ENCODE measurements around the gene ABHD17C.
"Not testable (repeated sequence)": the region's sequence is repeated elsewhere in the genome, so short reads cannot be mapped to it uniquely, and the experiment has no call there.

ABHD17C gene

DNA sequence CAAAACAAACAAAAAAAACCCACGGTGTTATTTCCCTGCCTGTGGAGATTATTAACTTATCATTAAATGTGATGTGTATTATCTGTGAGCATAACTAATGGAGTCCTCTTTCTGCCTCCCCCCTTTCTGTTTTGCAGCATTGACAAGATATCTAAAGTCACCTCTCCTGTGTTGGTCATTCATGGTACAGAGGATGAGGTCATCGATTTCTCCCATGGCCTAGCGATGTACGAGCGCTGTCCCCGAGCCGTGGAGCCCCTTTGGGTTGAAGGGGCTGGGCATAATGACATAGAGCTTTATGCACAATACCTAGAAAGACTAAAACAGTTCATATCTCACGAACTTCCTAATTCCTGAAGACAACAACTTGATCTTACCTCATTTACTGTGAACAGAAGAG lies 58.9 kb downstream of the ABHD17C start:
- no peak overlapping the region for H3K27ac ChIP-seq
- H3K4me3 ChIP-seq, result no peak overlapping the region

DNA sequence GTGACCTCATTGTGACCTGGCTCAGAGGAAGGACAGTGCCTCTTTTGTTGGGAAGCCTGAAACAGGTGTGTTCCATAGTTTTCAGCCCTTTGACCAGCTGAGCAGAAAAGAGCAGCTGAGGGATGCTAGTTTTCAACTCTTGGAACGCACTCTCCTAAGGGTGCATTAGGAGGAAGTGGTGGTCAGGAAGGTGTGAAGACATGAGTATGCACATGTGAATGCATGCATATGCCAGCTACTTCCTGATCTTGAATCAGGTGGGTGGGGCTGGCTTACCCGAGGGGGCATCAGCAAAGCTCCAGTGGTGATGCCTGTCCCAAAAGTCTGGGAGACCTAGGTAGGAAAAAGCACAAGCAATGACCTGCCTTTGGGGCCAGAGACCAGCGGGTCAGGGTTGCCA lies 60.8 kb downstream of the ABHD17C start:
- no peak overlapping the region for H3K4me3 ChIP-seq
- no peak overlapping the region for H3K27ac ChIP-seq

DNA sequence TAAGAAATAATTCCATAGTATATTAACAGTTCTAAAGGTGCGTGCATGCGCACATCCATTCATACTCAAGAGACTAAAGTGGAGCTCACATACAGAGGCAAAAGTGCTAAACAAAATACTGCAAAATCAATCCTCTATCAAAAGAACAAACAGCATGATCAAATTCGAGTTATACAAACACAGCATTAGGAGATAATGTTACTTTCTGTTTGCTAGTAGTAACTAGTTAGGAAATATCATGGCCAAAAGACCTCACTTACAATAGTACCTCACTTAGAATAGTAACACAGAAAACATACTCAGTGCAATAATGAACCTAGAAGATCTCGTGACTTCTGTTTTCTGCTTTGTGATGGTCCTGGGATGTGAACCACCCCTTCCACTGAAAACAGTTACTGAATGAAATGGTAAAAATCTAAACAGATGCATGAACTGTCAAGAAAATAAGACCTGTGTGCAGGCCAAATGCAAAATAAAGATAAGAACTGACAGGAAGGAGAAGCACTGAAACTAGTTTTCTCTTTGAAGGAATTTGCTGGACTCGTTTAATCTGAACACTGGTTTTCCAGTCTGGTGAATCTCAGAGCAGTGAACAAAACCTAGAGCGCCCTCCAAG lies 63.1 kb downstream of the ABHD17C start:
- no peak overlapping the region for H3K27ac ChIP-seq
- H3K4me3 ChIP-seq, result no peak overlapping the region

DNA sequence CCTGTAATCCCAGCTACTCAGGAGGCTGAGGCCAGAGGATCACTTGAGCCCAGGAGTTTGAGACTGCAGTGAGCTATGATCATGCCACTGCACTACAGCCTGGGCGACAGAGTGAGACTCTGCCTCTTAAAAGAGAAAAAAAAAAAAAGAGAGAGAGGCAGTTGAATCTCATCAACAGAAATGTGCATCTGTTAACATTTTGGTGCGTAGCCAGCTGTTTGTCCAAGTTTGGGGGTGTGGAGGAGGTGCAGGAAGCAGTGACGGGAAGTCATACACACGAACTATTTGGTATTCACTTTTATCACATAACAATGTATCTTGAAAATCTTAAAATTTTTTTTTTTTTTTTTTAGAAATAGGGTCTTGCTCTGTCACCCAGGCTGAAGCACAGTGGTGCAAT lies 65.8 kb downstream of the ABHD17C start:
- Histone ChIP-seq H3K27ac (no peak overlapping the region), H3K4me3 (no peak overlapping the region)

DNA sequence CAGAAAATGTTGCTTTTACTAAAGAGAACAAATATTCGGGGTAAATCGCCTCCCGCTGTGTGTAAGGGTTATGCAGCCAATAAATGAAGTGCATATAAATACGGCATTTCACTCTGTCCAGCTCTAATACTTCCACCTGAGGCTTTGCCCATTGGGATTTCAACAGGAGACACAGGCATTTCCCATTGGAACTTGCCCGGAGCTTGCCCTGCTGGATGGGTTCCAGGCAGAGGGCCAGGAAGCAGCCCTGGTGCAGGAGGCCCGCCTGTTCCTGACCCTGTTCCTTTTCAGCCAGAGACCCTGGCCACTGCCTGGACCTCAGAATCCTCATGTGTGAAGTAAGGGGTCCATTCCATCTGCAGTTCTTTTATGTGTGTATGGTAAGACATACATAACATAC lies 66.6 kb downstream of the ABHD17C start:
- Histone ChIP-seq H3K27ac (no peak overlapping the region), H3K4me3 (no peak overlapping the region)

DNA sequence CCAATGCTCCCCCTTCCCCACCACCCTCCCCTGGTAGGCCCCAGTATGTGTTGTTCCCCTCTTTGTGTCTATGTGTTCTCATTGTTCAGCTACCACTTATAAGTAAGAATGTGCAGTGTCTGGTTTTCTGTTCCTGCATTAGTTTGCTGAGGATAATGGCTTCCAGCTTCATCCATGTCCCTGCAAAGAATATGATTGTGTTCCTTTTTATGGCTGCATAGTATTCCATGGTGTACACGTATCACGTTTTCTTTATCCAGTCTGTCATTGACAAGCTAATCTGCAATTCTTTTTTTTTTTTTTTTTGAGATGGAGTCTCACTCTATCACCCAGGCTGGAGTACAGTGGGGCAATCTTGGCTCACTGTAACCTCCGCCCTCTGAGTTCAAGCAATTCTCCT lies 68.1 kb downstream of the ABHD17C start:
- H3K4me3 ChIP-seq, H3K27ac ChIP-seq: not testable (repeated sequence)

DNA sequence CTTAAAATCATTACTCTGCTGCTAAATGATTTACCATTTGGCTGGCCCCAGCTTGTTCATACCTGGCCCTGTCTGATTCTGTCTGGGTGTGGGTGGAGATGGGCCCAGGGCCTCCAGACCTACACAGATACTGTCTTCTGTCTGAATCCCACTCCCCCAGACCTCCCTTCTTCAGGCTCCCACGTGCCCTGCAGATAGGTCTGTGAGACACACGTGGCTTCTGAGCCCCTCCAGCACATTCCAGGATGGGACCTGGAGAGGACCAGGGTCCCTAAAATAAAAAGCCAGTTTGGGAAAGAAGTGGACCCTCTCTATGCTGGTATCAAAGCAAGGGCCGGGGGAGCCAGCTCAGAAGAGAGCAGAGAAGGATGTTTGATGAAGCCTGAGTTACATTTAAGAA lies 69.4 kb downstream of the ABHD17C start:
- Histone ChIP-seq H3K4me3 (no peak overlapping the region), H3K27ac (no peak overlapping the region)

DNA sequence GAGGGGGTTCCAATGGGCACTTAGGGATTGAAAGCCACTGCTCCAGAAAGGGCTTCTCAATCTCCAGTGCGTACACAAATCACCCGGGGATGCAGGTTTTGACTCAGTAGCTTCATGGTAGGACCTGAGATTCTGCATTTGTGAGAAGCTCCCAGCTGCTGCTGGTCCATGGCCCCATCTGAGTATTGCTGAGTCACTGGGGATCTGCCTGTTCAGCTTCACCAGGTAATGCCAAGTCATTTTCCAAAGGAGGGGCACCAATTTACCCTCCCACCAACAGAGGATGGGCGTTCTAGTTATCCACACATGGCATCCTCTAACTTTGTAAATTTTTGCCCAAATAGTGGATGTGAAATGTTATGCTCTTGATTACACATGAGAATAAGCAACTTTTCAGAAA lies 71.2 kb downstream of the ABHD17C start:
- no peak overlapping the region for H3K4me3 ChIP-seq
- no peak overlapping the region for H3K27ac ChIP-seq

DNA sequence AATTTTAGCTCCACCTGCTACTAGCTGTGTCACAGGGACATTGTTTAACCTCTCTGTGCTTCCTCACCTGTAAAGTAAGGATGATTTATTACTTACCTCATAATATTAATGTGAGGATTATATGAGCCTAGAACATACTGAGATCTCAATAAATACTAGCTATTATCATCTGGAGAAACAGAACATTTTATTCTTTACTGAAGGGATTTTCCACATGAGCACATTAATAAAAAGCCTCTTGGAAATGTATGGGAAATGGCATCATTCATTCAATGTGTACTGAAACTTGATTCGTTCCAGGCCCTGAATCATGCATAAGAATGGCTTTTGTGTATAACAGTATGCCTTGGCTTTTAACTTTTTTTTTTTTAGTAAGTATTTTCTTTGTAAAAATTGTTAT lies 73.0 kb downstream of the ABHD17C start:
- Histone ChIP-seq H3K4me3 (no peak overlapping the region), H3K27ac (no peak overlapping the region)

DNA sequence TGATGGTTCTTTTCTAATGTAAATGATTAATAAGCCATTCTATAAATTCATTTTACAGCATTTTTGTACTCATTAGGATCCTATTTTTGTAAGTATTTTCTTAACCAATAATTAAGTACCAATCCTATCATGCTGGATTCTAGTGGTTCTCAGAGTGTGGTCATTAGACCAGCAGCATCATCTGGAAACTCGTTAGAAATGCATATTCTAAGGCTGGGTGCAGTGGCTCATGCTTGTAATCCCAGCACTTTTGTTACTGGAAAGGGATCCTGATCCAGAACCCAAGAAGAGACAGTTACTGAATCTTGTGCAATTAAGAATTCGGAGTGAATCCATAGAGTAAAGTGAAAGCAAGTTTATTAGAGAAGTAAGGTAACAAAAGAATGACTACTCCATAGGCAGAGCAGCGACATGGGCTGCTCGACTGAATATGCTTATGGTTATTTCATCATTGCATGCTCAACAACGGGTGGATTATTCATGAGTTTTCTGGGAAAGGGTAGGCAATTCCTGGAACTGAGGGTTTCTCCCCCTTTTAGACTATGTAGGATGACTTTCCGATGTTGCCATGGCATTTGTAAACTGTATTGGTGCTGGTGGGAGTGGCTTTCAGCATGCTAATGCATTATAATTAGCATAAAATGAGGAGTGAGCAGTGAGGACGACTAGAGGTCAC lies 74.2 kb downstream of the ABHD17C start:
- Histone ChIP-seq H3K27ac (no peak overlapping the region), H3K4me3 (no peak overlapping the region)

DNA sequence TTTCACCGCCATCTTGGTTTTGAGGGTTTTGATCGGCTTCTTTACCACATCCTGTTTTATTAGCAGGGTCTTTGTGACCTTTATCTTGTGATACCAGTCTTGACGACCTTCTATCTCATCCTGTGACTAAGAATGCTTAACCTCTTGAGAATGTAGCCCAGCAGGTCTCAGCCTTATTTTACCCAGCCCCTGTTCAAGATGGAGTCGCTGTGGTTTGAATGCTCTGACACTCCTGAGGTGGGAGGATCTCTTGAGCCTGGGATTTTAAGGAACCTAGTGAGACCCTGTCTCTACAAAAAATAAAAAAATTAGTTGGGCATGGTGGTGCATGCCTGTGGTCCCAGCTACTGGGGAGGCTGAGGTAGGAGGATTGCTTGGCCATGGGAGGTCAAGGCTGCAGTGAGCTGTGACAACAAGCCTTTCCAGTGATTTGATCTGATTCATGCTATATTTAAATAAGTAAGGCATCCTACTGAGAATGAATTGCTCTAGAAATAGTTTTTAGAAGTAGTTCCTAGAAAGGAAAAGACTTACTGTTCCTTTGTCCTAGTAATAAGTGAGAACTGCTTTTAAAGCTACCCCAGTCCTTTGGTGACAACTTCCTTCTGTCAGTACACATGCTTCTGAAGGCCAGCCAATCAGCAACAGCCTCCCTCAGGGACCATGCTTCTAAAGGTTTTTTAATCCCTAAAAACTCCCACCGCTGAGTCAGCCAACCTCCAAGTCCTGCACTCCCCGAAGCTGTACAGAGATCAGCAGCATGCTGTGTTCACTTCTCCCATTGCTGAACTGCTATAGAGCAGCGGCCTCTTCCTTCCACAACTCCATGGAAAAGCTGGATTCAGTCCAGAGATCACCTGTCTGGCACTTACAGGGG lies 75.0 kb downstream of the ABHD17C start:
- Histone ChIP-seq H3K27ac (no peak overlapping the region), H3K4me3 (no peak overlapping the region)

DNA sequence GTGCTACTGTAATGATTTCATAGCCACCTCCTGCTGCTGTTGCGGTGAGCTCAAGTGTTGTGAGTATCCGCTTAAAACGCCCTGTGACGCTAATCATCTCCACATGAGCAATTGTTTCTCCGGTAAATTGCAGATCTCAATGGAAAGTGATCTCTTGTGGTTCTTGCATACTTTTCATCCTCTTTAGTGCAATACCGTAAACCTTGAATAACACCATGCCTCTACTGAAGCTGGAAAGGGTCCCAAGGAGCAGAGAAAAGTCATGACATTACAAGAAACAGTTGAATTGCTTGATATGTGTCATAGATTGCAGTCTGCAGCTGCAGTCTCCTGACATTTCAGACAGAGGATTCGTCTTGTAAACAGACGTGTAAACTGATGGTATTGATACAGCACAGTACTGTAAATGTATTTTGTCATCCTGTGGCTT lies 78.0 kb downstream of the ABHD17C start:
- H3K4me3 ChIP-seq, result no peak overlapping the region
- H3K27ac ChIP-seq, result no peak overlapping the region

DNA sequence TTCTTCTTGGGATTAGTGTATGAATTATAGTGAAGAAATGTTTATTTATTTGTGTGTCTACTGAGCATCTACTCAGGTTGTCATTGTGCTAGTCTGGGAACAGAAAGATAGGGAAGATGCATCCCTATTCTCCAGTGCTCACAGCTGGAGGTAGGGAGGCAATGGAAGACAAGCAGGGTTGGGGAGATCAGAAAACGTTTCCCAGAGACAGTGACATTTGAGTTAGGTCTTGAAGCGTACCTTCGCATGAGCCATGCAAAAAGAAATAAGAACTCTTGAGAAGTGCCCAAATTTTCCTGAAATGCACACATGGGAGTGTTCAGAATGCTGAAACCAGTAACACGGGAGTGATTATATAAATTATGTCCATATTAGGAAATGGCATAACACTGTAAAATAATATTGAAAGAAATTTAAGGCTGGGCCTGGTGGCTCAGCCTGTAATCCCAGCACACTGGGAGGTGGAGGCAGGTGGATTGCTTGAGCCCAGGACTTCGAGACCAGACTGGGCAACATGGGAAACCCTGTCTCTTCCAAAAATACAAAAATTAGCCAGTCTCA lies 78.8 kb downstream of the ABHD17C start:
- H3K4me3 ChIP-seq, result no peak overlapping the region
- H3K27ac ChIP-seq, result no peak overlapping the region

DNA sequence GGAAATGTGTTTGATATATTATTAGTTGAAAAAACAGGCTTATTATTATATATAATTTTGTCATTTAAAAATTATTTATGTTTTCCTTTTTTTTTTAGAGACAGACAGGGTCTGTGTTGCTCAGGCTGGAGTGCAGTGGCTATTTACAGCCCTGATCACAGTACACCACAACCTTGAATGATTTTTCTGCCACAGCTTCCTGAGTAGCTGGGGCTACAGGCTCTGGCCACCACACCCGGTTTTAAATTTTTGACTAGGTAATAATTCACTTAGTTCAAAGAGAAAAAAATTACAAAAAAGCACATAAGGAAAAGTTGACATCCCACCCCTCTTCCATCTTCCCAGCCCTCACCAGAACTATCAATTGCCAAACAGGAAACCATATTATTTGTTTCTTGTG lies 79.4 kb downstream of the ABHD17C start:
- no peak overlapping the region for H3K4me3 ChIP-seq
- no peak overlapping the region for H3K27ac ChIP-seq

DNA sequence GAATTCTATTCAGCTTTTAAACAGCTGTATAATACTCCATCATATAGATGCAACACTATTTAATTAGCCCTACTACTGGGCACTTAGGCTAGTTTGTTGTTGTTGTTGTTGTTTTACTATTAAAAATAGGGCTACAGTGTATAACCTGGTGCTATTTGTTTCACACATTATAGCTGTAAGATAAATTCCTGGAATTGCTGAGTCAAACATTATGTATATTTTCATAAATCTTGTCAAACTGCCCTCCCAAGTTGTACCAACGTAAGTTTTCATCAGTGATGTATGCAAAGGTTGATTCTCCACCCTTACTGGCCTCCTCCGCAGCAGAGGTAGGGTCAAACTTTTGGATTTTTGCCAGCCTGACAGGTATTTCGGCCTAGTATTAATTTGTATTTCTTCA lies 80.2 kb downstream of the ABHD17C start:
- H3K4me3 ChIP-seq, result no peak overlapping the region
- no peak overlapping the region for H3K27ac ChIP-seq

DNA sequence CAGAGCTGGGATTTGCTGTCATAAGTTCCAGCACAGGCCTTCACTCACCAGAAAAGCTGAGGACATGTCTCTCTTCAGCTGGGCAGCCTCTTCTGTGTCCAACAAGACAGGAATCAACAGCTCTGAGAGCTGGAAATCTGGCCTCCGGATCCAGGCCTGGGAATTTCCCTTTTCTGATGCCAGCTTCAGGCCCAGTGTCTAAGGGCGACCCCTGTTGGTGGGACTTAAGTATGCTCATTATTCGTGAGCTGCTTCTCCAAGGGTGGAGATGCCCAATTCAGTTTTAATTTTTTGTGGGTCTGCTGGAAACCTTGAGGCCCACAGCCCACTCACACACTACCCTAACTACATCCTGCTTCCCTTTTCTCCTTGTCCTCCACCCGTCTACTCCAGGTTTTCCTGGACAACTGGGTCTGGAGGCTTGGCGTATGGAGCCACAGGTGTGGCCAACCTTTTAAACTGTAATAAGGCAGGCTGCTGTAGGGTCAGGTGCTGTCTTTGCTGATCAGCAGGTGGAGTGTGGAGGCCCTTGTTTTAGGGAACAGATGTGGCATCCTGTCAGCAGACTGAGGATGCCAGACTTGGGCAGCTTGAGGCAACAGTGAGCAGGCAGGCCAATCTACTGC lies 81.4 kb downstream of the ABHD17C start:
- no peak overlapping the region for H3K4me3 ChIP-seq
- H3K27ac ChIP-seq, result peak overlapping the region in 9 of 21 experiments; percentile 10 to 45 (median 25)

DNA sequence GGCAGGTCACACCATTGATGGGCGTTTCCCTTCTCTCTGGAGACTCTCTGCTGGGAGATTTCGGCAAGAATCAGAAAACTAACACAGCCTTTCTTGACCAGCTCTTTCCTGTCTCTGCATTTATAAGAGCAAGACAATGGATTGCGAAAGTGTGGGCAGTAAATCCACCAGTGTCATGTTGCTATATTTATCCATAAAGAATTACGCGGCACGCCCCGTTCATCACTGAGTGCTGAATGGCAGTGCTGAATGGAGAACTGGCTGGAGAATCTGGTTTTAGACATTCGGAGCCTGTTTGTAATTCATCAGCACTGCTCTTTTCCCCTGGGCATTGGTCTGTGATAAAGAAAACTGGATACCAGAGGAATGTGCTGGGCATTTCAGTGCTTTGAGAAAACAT lies 82.0 kb downstream of the ABHD17C start:
- peak overlapping the region in 7 of 21 experiments; percentile 10 to 54 (median 25) for H3K27ac ChIP-seq
- no peak overlapping the region for H3K4me3 ChIP-seq

DNA sequence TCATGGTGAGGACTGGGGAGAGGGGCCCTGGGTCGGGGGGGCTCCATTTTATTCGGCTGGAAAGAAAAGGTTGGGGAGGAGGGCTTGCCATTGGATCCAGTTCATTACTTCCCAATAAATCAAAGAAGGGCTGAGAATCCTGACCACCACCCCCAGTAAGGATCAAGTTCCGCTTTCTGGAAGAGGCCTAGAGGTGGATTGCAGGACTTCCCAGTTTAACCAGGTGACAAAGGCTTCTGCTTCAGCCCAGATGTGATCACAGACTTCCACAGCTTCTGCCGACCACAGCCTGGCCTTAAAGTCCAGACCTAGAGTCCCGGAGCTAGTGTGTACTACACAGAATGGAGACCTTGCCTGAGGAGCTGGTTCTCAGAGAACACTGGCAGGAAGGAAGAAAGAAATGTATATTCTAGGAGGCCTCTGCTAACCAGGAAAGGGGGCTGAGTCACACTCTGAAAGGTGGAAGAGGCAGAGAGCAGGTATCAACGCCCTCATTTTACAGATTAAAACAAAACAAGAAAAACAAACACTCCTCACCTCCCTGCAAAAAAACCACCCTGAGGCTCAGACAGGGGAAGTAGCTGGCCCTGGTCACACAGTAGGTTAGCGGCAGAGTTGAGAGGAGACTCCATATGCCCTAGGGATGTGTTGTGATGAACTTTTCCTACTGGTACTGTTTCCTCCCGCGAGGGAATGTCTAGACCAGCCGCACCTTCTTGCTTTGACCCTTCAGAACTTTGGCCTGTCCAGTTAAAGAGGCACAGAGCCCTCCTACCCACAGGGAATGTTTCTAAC lies 82.9 kb downstream of the ABHD17C start:
- peak overlapping the region in 2 of 21 experiments; percentile 1 to 54 for H3K27ac ChIP-seq

DNA sequence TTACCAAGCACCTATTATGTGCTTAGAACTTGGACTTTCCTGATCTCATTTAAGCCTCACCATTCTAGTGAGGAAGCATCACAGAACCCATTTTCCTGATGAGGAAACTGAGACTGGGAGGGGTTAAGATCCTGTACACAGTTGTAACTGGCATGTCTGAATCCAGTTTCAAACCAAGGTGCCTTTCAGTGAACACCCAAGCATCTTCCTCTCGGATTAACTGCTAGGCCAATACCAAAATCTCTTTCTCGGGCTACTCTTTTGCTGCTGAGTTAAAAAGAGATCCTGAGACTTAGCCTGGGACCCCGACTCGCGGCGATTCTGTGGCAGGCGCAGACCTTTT lies 83.5 kb downstream of the ABHD17C start:
- Histone ChIP-seq H3K4me3 (peak overlapping the region in 6 of 7 experiments; percentile 33 to 57 (median 41)), H3K27ac (no peak overlapping the region)

More for the DNA sequence above, 82.9 kb downstream of the ABHD17C start:
- no peak overlapping the region for H3K4me3 ChIP-seq

All from skin epidermis (tissue), 12 donors.